ENCODE measurements around the gene ZNF101.

The ZNF101 gene

GRCh38 chr19:19711934-19712828 lies 43.5 kb downstream of the ZNF101 start:
- no peak for DNase-seq

- no peak for DNase-seq
These were observed 51.2 kb downstream of the ZNF101 start for GRCh38 chr19:19719798-19720197.

- DNase-seq: no peak
These were observed 53.3 kb downstream of the ZNF101 start for GRCh38 chr19:19721896-19722295.

- DNase-seq: peak; percentile 75
These were observed 64.2 kb downstream of the ZNF101 start, which contains the start of gene ZNF14 for GRCh38 chr19:19732579-19733501. Gene ZNF14 (minus strand): TSS chr19:19733112. CDS start chr19:19732958, 154 bp downstream.

Measured in MV-4-11 (cell line).